NCI-H524 treated with DMSO at 0.1 percent for 48 hours (cell line): Measurements from ENCODE around the gene ARSB.
"Not testable (repeated sequence)": the region's sequence is repeated elsewhere in the genome, so short reads cannot be mapped to it uniquely, and the experiment has no call there.

Experiments
- DNase-seq: peaks from one replicate; lab custom pipeline; 2025; lab: John Stamatoyannopoulos, UW

Gene ARSB

GRCh38 chr5:78953092-78953800 lies 31.9 kb downstream of the ARSB start:
- DNase-seq = no peak

DNA sequence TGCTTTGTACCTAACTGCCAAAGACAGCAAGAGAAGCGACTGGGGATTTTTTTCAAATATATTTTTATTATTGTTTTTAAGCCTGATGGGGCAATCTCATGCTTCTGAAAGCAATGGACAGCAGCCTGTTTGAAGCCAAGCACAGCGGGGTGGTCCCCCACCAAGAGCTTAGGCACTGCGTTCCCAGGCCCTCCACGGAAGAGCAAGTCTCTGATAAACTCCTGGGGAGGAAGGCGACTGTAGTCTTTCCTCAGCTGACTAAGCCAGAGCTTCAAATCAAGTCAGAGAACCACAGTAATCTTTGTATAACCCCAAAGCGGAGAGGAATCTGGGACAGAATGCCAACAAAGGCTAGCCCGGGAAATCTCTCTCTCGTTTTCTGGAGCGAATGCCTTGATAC lies 54.4 kb downstream of the ARSB start:
- no peak for DNase-seq

DNA sequence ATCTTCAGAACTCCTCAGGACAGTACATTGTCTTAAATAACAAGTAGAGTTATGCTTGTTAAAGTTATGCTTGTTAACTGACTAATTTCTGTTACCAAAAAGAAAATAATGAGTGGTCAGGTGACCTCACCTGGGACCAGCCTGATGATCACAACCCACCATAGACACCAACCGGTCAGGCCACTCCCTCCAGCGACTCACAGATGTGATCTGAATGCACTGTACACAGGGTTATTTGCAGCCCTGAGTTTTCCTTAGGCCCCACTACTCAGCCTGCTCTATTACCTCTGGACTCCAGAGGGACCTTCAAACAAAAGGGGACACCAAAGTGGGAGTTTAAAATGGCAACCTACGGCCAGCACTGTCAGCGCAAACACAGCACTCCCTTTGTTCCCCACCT lies 55.3 kb downstream of the ARSB start:
- no peak for DNase-seq

GRCh38 chr5:78927657-78928282 lies 57.3 kb downstream of the ARSB start:
- DNase-seq = no peak

- DNase-seq = no peak
Observed at GRCh38 chr5:78926252-78926651, 58.9 kb downstream of the ARSB start.

DNA sequence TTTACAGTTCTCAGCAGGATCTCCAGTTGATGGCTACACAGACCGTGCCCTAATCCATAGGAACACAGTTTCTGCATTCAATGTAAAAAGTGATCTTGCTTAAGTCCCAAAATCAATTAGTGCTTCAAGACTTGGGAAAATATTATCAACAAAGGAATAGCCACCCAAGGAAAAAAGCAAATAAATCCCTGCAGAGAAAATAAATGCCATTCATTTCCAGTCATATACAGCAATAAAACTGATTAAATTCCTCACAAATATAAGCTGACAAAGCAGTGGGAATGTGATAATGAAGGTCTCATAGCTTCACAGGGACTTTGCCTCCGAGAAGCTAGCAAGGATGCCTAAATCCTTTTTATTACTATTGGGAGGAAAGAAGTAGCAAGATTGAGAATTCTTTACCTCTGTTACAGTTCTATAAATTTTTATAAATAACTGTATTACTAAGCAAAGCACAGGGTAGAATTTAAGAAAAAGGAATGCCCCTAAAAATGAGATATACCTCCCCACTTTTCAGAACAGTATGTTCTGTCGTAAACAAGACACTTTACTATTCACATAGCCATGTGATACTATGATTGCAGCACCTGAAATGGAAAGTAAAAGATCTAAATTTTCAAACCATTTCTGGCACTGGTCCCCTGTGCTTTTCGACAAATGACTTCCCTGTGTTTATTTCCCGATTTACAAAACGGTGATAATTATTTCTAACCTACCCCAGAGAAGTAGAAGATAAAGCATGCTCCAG lies 59.8 kb downstream of the ARSB start:
- no peak for DNase-seq

DNA sequence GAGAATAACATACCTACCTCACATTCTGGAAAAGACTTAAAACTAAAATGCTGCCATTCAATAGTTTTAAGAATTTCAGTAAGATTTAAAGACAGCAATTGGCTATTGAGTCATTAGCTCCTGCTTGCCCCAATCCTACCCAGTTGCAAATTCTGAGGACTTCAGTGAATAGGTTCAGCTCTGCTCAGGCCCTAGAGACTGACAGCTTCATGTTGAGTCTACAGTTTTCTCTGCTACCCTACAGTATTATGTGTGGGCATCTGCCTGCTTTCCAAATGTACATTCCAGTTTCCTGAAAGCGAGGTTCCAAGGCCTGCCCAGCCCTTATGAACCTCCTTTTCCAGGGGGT lies 61.5 kb downstream of the ARSB start:
- DNase-seq = no peak

DNA sequence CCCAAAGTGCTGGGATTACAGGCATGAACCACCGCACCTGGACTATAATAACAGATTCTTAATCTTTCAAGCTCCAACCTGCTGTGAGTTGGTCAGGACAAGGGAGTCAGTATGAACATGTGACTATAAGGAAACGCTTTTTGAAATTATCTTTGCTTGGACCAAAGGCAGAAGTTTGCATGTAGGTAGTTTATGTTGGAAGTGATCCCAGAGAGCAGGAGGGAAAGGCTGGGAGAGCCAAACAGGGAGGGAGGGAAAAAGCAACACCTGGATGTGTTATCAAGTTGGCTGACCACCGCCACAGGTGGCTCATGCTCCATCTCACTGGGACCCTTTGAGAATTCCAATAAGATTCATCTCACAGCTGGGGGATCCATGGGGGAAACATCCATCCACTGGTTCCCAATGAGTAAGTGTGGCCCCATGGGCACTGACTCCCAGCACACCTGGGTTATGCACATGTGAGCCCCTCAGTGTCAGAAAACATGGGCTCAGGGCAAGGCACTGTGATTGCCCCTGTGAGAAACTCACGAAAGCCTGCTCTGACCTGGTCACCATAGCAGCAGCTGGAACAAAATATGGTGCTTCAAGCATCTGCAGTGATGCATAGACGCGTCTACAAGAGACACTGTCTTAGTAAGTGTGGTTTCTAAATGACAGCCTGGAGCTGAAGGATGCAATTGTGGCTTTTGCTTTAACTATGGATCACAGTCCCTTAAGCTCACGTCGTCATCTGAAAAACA lies 62.1 kb downstream of the ARSB start:
- no peak for DNase-seq

- DNase-seq = no peak
Observed at GRCh38 chr5:78920604-78921003, 64.5 kb downstream of the ARSB start.

GRCh38 chr5:78919796-78920195 lies 65.3 kb downstream of the ARSB start:
- DNase-seq = no peak

DNA sequence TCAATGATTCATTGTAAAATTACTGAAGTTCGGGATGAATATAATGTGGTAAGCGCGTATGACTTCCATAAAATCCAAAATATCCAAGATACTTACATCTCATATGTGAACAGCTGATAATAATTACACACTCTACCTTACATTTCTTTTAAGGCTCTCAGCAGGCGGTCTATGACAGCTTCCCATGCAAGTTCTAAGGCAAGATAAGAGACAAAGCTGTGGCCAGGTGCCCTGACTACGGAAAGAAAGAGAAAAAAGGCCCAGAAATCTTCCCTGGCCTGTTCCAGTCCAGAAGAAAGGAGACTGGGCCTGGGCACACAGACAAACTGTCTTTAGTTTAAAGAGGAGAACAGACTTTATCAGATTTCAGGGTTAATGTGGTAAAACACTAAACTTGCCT lies 69.1 kb downstream of the ARSB start:
- no peak for DNase-seq

DNA sequence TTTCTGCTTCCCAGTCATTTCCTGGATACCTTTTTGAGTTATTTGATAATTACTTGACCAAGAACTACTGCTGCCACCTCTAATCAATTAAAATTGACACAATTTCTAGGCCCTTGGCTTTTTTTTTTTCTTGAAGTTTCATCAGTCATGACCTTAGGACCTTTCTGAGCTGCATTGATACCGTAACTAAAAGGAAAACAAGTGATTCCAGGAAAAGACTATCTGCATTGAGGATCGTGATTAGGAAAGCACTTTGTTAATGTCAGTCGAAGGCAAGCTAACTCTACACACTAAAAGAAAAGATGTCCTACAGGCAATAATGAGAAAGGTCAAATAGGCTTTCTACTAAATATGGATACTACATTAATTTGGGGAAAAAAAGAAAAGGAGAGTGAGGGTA lies 69.9 kb downstream of the ARSB start:
- DNase-seq = no peak

DNA sequence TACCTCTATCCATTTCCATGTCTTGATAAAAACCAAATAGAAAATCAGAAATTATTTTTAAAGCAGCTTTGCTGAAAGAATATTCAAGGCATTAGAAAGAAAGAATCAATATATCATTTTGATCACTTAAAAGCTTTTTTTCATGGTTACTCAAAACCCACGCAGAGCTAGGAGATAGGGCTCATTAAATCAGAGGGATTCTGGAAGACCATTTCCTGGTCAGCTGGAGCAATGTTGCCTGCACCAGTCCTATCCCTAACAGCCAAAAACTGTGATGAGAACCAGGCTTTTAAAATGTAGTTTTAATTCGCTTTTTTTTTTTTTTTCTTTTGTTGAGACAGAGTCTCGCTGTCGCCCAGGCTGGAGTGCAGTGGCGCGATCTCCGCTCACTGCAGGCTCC lies 72.3 kb downstream of the ARSB start:
- DNase-seq = no peak

- no peak for DNase-seq
Observed at GRCh38 chr5:78912085-78912771, 72.9 kb downstream of the ARSB start.

- not testable (repeated sequence) for DNase-seq
Observed at GRCh38 chr5:78909224-78909983, 75.7 kb downstream of the ARSB start.

DNA sequence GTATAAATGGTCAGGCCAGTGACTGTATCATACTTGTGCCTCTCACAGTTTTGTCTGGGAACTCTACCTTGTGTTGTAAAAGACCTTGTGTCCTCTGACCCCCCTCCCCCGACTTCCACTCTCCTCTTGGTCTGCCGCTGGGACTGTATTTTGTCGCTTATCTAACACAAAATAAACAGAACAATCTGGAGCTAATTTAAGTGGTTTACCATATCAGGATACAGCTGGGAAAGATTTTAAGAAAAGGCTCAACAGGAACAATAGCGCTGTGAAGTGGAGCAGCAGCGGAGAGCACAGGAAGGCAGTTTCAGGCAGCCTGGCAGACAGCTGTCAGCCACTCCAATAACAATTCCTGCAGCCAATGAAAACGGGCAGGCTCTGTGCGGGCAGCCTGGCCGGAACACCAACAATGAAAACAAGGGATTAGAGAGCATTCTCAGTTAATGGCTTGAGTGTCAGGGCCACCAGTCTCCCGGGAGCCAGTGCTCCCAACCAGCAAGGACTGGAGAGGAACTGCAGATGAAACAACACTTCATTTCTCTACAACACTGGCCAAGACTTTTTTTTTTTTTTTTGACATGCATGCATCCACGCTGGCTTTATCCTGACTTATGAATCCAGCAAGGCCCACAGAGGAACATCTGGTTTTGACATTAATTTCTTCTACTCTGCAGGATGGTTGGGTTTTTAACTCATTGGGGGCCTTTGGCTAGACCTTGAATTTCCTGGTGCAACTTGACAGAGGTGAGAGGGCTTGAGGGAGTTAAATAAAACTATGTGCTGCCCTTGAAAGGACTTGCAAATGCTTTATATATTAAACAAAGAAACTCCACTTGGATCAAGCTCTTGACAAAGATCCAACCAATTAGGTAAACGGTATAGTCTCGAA lies 76.7 kb downstream of the ARSB start:
- DNase-seq = peak; percentile 97

DNA sequence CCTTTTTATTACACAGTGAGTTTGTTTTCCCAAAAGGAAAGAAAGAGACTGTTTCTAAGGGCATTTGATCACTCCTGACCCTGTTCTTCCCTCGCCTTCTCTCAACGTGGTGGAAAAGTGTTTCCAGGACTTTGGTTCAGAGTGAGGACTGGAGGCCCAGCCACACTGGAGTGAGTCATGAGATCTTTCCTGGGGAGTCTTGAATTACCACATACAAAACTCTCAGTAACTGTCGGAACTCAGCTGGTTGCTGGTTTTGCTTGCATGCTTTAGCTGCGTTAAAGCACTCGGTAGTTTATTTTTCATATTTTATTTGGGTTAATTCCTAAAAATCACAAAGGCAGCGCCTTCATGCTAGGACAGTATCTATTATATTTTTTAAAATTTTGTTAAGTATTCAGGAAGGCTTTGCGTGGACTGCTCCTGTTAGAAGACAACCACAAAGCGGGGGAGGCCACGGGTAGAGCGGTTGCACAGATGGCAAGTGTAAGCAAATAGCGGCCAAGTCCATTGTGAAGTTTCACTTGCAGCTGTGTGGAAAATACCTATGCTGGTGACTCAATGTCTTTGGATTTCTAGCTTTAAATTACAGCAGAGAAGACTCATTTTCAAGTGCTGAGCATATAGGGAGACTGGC lies 77.7 kb downstream of the ARSB start:
- peak; percentile 57 for DNase-seq

DNA sequence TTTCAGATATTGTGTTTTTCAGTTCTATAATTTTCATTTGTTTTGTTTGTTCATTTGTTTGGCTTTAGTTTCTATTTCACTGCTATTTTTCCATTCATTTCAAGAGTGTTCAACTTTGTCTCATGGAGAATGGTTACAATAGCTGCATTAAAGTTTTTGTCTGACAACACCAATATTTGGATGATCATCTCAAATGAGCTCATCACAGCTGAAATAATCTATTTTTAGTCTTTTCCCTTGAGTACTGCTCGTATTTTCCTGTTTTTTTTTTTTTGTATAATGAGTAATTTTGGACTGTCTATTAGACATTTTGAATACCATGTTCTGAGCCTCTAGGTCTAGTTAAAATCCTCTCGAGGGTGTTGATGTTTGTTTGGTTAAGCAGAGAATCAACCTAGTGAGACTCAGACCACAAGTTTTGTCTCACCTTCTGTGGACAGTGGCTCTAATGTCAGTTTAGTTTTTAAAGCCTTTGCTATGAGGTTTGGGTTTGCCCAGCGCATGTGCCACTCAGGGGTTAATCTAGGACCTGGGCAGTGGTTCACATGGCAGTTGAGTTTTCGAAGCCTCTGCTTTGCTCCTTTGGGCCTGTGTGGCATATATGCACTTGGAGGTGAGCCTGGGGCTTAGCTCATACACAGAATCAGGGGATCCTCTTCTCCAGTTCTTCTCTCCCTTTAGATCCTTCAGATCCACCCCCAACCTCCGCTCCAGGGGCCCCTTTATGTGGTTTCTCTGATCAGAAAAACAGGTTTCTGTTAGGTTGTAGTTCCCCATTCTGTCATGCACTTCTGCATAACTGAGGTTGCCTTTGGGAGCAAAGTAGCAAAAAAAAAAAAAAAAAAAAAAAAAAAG lies 79.8 kb downstream of the ARSB start:
- DNase-seq = no peak

GRCh38 chr5:78903861-78904260 lies 81.2 kb downstream of the ARSB start:
- DNase-seq = no peak
